HepG2 (cell line): ENCODE measurements around the gene FGD6.

ENCODE experiments used
- KLF13 ChIP-seq: sonication (generic); formaldehyde crosslinking; IDR thresholded peaks from 2 replicates; pipeline ENCODE4 v1.4.0; 2020; ENCODE audit warnings: mild to moderate bottlenecking, missing genetic modification reagents
- SOX13 ChIP-seq, 3 experiments: fragments of 450-650 bp in 1 of 3; sonication (generic) in 1 of 3; formaldehyde crosslinking in 1 of 3; IDR thresholded peaks in 2 of 3; conservative IDR thresholded peaks in 1 of 3; 2 replicates each; pipeline versions ENCODE4 v1.5.0 to v1.6.1; 2016 to 2020; ENCODE audit warnings: antibody characterized with exemption in 1 of 3, mild to moderate bottlenecking in 1 of 3, missing compliant biosample characterization in 1 of 3, missing genetic modification reagents in 1 of 3, moderate library complexity in 1 of 3
- TF ChIP-seq, protein P1 (sequence below): IDR thresholded peaks from 2 replicates; pipeline ENCODE4 v1.6.1; 2018; ENCODE audit warnings: missing genetic modification reagents, mild to moderate bottlenecking, missing compliant biosample characterization

- TF ChIP-seq, protein P1, sequence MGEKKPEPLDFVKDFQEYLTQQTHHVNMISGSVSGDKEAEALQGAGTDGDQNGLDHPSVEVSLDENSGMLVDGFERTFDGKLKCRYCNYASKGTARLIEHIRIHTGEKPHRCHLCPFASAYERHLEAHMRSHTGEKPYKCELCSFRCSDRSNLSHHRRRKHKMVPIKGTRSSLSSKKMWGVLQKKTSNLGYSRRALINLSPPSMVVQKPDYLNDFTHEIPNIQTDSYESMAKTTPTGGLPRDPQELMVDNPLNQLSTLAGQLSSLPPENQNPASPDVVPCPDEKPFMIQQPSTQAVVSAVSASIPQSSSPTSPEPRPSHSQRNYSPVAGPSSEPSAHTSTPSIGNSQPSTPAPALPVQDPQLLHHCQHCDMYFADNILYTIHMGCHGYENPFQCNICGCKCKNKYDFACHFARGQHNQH (CRISPR knock-in tag), result no peak
- no peak for TF ChIP-seq KLF13 (CRISPR knock-in tag)
- no peak for TF ChIP-seq SOX13 (IDR thresholded peaks at IDR 0.05)
- TF ChIP-seq SOX13 (CRISPR knock-in tag; conservative IDR thresholded peaks at IDR 0.05 in 1 of 2, IDR thresholded peaks at IDR 0.05 in 1 of 2), result no peak
Measured at GRCh38 chr12:95207407-95207806, 9.9 kb downstream of the FGD6 start.
